Natural killer cell (primary cell): ENCODE data around the gene ARID5A. TPM values are rescaled to one million over a fixed set of nuclear protein-coding genes. Genes with fewer than 3 reads are reported as not detected.

Experiments
- ATAC-seq, 3 donors: fragments of 150-1000 bp in 2 of 3; fragments of 200-7000 bp in 1 of 3; cut with Tn5 transposase; 1 replicate in 1 of 3; 2 replicates in 2 of 3; pipeline ENCODE4 v1.10.0; 2021; ENCODE audit warnings: mild to moderate bottlenecking in 2 of 3, moderate library complexity in 2 of 3
- DNase-seq, 2 donors: peaks; one replicate each; pipeline versions ENCODE4 v3.0.0 to v3.0.0-alpha.2; 2013 to 2021; ENCODE audit warnings: mixed read lengths in 1 of 2
- H3K27ac ChIP-seq: one replicate; pipeline ENCODE4 v1.5.1; 2013; ENCODE audit warnings: mild to moderate bottlenecking, low read length
- H3K27me3 ChIP-seq: one replicate; pipeline ENCODE4 v1.6.1; 2013; ENCODE audit warnings: low read length; ENCODE audit not compliant: control insufficient read depth, insufficient read depth
- H3K36me3 ChIP-seq: one replicate; pipeline ENCODE4 v1.6.1; 2013; ENCODE audit warnings: low read length; ENCODE audit not compliant: control insufficient read depth, insufficient read depth
- H3K4me1 ChIP-seq: one replicate; pipeline ENCODE4 v1.6.1; 2013; ENCODE audit warnings: low read length; ENCODE audit not compliant: control insufficient read depth, insufficient read depth
- H3K4me3 ChIP-seq: one replicate; pipeline ENCODE4 v1.5.1; 2013; ENCODE audit warnings: low read length
- H3K9me3 ChIP-seq: one replicate; pipeline ENCODE4 v1.6.1; 2013; ENCODE audit warnings: low read length; ENCODE audit not compliant: control insufficient read depth, insufficient read depth
- H3K27ac Mint-ChIP-seq, 2 donors: one replicate each; pipeline ENCODE4 v1.8.0; 2022; ENCODE audit warnings: mild to moderate bottlenecking in 2 of 2, mixed read lengths in 2 of 2, moderate library complexity in 1 of 2
- H3K27me3 Mint-ChIP-seq, 2 donors: one replicate each; pipeline ENCODE4 v1.8.0; 2022; ENCODE audit warnings: low read depth in 2 of 2, mixed read lengths in 2 of 2
- H3K36me3 Mint-ChIP-seq: one replicate; pipeline ENCODE4 v1.8.0; 2022; ENCODE audit warnings: mixed read lengths
- H3K4me1 Mint-ChIP-seq, 2 donors: one replicate each; pipeline ENCODE4 v1.8.0; 2022; ENCODE audit warnings: mixed read lengths in 2 of 2
- H3K4me3 Mint-ChIP-seq: one replicate; pipeline ENCODE4 v1.8.0; 2022; ENCODE audit warnings: mild to moderate bottlenecking, moderate library complexity, mixed read lengths
- H3K9me3 Mint-ChIP-seq, 2 donors: one replicate each; pipeline ENCODE4 v1.8.0; 2022; ENCODE audit warnings: mixed read lengths in 2 of 2
- WGBS: methylation state at CpG from one replicate; pipeline ENCODE4 v1.1.7; 2013; ENCODE audit warnings: missing lambda C conversion rate; ENCODE audit not compliant: insufficient coverage; 5-methylcytosine and 5-hydroxymethylcytosine counted together
- intact Hi-C: fragments of 100-400 bp; cut with micrococcal nuclease; formaldehyde crosslinking; loops from one replicate; pipeline ENCODE4 v1.14.2; 2022
- total RNA-seq, 4 donors: library from RNA; stranded (reverse); fragments of 120-200 nt in 1 of 4; gene quantifications; one replicate each; pipeline versions ENCODE4 v1.2.3 to v1.2.4, GENCODE V29; 2013 to 2022
- TF ChIP-seq, protein P1 (sequence below): fragments of 200-600 bp; IDR thresholded peaks from one replicate; pipeline ENCODE4 v1.8.0; 2022; ENCODE audit warnings: antibody characterized with exemption

ARID5A gene
- total RNA-seq, 3 donors from 2014 or later (not counting 1 experiment from before 2014, with no cell fraction given): 90.9 to 117 (median 114) TPM

DNA sequence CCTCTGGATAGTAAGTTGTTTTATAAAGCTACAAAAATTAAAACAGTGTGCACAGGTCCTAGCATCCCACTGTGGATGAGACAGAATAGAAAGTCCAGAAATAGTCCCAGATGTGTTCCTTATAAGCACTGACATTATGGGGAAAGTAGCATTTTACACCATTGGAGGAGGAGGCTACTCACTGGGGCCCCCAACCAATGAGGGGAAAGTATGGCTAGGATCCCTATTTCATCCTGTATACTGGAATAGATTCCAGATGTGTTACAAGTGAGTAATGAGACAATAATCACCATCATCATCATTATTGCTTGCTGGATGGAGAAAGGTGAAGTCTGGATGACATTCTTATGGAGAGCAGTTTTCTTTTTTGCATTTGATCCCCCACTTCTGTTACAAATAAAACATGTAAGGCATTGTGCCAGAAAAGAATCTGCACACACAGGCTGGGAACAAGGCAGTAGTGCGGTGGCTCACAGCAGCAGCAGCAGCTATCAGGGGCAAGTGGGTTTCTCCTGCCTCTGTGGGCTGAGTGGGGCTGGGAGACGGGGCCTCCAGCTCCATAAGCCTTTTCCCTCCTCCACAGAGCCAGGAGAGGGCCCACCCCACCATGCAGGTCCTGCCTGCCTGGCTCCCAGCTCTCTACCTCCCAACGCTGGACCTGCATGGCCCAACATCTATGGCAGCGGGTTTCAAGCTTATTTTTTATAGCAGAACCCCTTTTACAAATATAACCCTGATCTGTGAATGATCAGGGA lies 5.0 kb downstream of the ARID5A start:
- WGBS: 93% methylated on average over 4 of the region's 4 CpGs
- TF ChIP-seq, protein P1, sequence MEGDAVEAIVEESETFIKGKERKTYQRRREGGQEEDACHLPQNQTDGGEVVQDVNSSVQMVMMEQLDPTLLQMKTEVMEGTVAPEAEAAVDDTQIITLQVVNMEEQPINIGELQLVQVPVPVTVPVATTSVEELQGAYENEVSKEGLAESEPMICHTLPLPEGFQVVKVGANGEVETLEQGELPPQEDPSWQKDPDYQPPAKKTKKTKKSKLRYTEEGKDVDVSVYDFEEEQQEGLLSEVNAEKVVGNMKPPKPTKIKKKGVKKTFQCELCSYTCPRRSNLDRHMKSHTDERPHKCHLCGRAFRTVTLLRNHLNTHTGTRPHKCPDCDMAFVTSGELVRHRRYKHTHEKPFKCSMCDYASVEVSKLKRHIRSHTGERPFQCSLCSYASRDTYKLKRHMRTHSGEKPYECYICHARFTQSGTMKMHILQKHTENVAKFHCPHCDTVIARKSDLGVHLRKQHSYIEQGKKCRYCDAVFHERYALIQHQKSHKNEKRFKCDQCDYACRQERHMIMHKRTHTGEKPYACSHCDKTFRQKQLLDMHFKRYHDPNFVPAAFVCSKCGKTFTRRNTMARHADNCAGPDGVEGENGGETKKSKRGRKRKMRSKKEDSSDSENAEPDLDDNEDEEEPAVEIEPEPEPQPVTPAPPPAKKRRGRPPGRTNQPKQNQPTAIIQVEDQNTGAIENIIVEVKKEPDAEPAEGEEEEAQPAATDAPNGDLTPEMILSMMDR: no peak
- Histone ChIP-seq H3K4me3 (no peak overlapping the region), H3K36me3 (peaks cover 7% of the 10 kb centered on the region), H3K27me3 (no peaks in the 10 kb centered on the region), H3K9me3 (no peaks in the 10 kb centered on the region), H3K4me1 (peaks cover 72% of the 10 kb centered on the region), H3K27ac (no peak overlapping the region)
- H3K4me3 Mint-ChIP-seq: no peak overlapping the region
- peaks cover 74 to 88% of the 10 kb centered on the region in 2 donors for H3K4me1 Mint-ChIP-seq
- no peak for ATAC-seq
- intact Hi-C loops: no loop called here
- H3K27me3 Mint-ChIP-seq: no peaks in the 10 kb centered on the region
- H3K9me3 Mint-ChIP-seq: no peaks in the 10 kb centered on the region
- no peak overlapping the region for H3K27ac Mint-ChIP-seq
- no peak for DNase-seq
- no peaks in the 10 kb centered on the region for H3K36me3 Mint-ChIP-seq

DNA sequence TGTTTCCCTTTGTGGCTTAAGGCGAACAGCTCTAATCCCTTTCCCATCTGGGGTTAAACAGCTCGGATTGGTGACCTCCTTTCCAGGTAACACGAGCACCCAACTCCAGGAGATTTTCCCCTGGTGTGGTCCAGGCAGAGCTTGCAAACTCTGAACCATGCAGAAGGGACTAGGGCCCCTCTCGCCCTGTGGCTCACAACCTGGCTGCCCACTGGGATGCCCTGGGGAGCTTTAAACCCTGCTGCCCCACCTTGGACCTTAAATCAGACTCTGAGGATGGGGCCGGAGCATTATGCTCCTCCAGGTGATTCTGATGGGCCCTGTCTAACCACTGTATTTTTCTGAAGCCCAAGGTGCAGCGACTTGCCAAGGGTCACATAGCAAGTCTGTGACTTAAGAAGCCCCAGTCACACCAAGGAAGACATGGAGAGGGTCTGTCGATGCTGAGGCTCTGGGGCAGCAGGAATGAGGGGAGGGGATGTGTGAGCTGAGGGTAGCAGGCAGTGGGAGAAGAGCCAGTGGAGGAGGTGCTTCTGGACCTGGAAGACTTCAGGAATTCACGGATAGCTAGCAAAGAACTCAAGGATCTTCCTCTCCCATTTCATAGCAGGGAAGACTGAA lies 5.9 kb downstream of the ARID5A start:
- Histone ChIP-seq H3K9me3 (no peaks in the 10 kb centered on the region), H3K27ac (no peak overlapping the region), H3K36me3 (peaks cover 11% of the 10 kb centered on the region), H3K4me3 (no peak overlapping the region), H3K27me3 (no peaks in the 10 kb centered on the region), H3K4me1 (peaks cover 81% of the 10 kb centered on the region)
- ATAC-seq: no peak
- H3K27ac Mint-ChIP-seq: no peak overlapping the region
- no peaks in the 10 kb centered on the region for H3K27me3 Mint-ChIP-seq
- H3K36me3 Mint-ChIP-seq: no peaks in the 10 kb centered on the region
- no peaks in the 10 kb centered on the region for H3K9me3 Mint-ChIP-seq
- WGBS: 94% methylated on average over 8 of the region's 8 CpGs
- peaks cover 83 to 92% of the 10 kb centered on the region in 2 donors for H3K4me1 Mint-ChIP-seq
- peak overlapping the region; percentile 22 for H3K4me3 Mint-ChIP-seq
- no peak for DNase-seq
- TF ChIP-seq, protein P1: no peak
- intact Hi-C loops: no loop called here

DNA sequence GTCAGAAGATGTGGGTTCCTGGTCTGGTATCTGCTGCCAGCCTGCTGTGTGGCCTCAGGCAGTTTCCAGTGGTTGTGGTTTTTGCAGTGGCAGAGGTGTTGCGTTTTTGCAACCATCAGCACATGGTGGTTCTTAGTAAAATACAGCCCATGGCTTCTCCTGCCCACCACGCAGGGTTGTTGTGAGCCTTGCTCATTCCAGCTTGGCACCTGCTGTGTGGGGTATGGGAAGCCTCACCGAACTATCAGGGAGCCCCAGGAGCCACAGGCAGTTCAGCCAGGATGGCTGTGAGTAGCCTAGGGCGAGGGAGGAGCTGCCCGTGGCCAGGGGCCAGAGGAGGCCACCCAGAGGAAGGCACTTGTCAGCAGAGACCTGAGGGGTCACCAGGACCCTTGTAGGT lies 9.8 kb downstream of the ARID5A start:
- H3K27ac ChIP-seq: no peak overlapping the region
- 42% methylated on average over 5 of the region's 5 CpGs for WGBS
- intact Hi-C loops: no loop called here
- peak overlapping the region; percentile 75 to 80 for H3K27ac Mint-ChIP-seq
- no peaks in the 10 kb centered on the region for H3K9me3 ChIP-seq
- peak in 2 of 3 donors; percentile 48 to 61 for ATAC-seq
- TF ChIP-seq, protein P1: no peak
- peak in 1 of 2 donors; percentile 55 for DNase-seq
- peaks cover 60% of the 10 kb centered on the region for H3K4me1 ChIP-seq
- H3K27me3 ChIP-seq: no peaks in the 10 kb centered on the region
- H3K4me1 Mint-ChIP-seq: peaks cover 62 to 70% of the 10 kb centered on the region in 2 donors
- H3K9me3 Mint-ChIP-seq: no peaks in the 10 kb centered on the region
- peak overlapping the region; percentile 89 for H3K4me3 Mint-ChIP-seq
- H3K36me3 ChIP-seq: peaks cover 43% of the 10 kb centered on the region
- no peaks in the 10 kb centered on the region for H3K27me3 Mint-ChIP-seq
- H3K4me3 ChIP-seq: no peak overlapping the region
- no peaks in the 10 kb centered on the region for H3K36me3 Mint-ChIP-seq
